ENCODE data around the gene LHX4.

- TF ChIP-seq ZNF274 (IDR thresholded peaks at IDR 0.05; ENCODE audit: low read depth, low read length) (no peak), SUZ12 (IDR thresholded peaks at IDR 0.05; ENCODE audit: extremely low read depth, insufficient read depth, insufficient read length) (no peak), YY1 (IDR thresholded peaks at IDR 0.05; ENCODE audit: insufficient read depth, insufficient read length) (no peak)
Measured at GRCh38 chr1:180199018-180199417, 31.0 kb upstream of the LHX4 start.

Measured in NT2/D1 (cell line).